Measurements from ENCODE around the gene PSTK.

The PSTK gene

DNA sequence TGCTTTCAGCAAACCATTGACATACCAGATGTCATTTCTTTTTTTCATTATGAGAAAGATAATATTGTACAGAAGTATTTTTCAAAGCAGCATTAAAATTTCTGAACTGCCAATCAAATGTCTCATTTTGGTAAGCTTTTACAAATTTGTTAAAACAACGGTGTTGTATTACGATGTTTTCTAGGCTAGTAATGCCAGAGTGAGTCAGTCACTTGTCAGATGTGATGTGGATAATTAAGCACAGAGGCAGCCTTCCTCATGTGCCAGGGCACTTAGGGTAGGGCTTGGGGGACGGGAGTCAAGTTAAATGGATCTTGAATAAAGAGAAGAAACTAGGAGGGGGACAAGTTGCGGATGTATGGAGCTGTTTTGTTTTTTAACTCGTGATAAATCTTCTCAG lies 10.1 kb downstream of the PSTK start:
- TF ChIP-seq, protein P1, sequence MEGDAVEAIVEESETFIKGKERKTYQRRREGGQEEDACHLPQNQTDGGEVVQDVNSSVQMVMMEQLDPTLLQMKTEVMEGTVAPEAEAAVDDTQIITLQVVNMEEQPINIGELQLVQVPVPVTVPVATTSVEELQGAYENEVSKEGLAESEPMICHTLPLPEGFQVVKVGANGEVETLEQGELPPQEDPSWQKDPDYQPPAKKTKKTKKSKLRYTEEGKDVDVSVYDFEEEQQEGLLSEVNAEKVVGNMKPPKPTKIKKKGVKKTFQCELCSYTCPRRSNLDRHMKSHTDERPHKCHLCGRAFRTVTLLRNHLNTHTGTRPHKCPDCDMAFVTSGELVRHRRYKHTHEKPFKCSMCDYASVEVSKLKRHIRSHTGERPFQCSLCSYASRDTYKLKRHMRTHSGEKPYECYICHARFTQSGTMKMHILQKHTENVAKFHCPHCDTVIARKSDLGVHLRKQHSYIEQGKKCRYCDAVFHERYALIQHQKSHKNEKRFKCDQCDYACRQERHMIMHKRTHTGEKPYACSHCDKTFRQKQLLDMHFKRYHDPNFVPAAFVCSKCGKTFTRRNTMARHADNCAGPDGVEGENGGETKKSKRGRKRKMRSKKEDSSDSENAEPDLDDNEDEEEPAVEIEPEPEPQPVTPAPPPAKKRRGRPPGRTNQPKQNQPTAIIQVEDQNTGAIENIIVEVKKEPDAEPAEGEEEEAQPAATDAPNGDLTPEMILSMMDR (conservative IDR thresholded peaks at IDR 0.05; ENCODE audit: low read depth, low read length) = no peak
- no peak for DNase-seq (ENCODE audit: low read depth)
- no peak overlapping the region for H3K4me3 ChIP-seq (ENCODE audit: low read depth, low read length)

DNA sequence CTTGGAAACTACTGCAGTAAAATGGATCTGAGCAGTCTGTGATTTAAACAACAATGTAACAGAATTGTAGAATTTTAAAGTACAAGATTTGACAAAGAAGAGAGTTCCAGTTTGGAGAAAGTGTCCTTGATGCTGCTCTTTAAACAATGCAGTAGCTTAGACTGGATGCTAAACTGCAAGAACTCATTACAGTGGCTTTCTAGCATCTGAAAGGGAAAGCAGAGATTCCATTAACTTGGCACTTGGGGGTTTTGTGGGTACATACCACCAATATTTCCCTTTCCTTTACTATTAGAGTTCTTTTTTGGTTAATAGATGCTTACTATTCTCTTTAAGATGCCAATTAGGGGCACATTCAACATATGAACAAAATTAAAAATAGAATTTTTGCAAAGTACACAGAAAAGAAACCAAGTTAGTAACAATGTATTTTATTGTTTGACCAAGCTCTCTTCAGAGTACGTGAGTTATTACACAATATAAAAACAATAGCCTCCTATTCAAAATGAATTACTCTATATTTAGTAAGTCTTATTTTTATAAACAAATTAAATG lies 11.9 kb downstream of the PSTK start:
- TF ChIP-seq, protein P1 (conservative IDR thresholded peaks at IDR 0.05; ENCODE audit: low read depth, low read length) = no peak
- no peak for DNase-seq (ENCODE audit: low read depth)
- no peak overlapping the region for H3K4me3 ChIP-seq (ENCODE audit: low read depth, low read length)

DNA sequence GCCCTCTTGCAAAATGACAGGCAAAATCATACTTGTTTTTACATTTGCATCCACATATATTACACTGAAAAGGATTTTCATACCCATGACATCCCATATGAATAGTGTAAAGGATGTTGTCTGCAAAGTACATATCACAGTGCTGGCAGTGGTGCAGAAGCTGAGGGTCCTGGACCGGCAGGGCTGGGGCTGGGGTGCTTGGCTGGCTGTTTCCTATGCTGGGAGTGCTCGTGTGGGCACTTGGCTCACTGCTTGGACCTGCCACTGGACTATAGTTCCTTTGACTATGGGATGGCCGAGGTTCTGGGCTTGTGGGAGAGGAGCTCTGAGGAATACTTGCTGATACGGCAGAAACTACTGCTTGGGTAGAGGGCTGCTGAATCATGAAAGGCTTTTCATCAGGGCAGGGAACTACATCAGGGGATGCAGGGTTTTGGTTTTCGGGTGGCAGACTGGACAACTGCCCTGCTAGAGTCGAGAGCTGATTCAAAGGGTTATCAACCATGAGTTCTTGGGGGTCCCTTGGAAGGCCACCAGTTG lies 13.7 kb downstream of the PSTK start:
- no peak overlapping the region for H3K4me3 ChIP-seq (ENCODE audit: low read depth, low read length)
- TF ChIP-seq, protein P1 (conservative IDR thresholded peaks at IDR 0.05; ENCODE audit: low read depth, low read length) = no peak
- no peak for DNase-seq (ENCODE audit: low read depth)

DNA sequence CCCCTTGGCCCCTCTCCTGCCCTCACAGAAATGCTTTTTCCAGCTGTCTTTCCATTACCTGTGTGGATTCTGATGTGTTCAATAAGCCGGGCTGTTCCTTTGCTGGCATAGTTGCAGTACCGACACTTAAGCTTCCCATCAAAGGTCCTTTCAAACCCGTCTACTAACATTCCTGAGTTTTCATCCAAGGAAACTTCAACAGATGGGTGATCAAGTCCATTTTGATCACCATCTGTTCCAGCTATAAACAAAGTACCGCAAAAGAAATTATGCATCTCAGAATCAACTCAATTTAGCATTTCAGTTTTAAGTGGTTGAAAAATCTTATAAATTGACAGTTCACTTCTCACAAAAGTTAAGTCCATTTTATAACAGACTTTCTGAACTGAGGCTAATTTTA lies 15.7 kb downstream of the PSTK start:
- TF ChIP-seq, protein P1 (conservative IDR thresholded peaks at IDR 0.05; ENCODE audit: low read depth, low read length) = no peak
- no peak for DNase-seq (ENCODE audit: low read depth)
- H3K4me3 ChIP-seq (ENCODE audit: low read depth, low read length) = no peak overlapping the region

DNA sequence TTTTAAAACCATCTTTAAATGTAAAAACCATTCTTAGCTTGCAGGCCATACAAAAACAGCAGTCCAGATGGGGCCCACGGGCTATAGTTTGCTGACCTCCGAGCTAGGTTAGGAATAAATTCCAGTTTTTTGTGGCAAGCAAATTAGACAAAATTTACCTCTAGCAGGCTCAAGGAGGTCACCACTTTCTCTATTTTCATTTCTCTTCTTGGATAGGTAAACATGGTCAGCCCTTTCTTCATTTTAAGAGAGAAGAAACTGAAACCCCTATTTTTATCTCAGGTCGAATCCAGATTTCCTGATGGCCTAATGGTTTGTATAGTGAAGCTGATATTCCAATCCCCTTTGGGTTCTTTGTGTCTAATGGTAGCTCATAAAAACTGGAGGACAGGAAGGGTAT lies 17.7 kb downstream of the PSTK start:
- no peak for DNase-seq (ENCODE audit: low read depth)
- no peak overlapping the region for H3K4me3 ChIP-seq (ENCODE audit: low read depth, low read length)
- TF ChIP-seq, protein P1 (conservative IDR thresholded peaks at IDR 0.05; ENCODE audit: low read depth, low read length) = no peak

DNA sequence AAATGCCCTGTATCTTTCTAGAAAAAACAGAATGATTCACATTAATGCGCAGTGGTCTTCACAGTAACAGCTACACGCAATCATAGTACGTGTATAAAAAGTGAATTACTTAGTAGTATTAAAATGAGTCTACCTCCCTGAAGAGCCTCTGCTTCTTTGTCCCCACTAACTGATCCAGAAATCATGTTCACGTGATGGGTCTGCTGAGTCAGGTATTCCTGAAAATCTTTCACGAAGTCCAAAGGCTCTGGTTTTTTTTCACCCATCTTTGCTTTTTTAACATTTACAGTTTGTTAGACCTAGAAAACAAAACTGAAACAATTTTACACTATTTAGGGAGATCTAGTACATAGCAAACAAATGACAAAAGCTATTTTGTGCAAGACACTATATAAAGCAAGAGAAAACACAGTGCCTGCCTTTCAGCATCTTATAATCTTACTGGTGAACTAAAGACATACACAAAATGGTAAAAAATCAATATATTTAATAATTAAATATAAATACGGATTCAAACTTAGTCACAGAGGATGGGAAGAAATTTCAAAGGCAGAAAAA lies 18.2 kb downstream of the PSTK start:
- DNase-seq (ENCODE audit: low read depth) = no peak
- TF ChIP-seq, protein P1 (conservative IDR thresholded peaks at IDR 0.05; ENCODE audit: low read depth, low read length) = no peak
- no peak overlapping the region for H3K4me3 ChIP-seq (ENCODE audit: low read depth, low read length)

DNA sequence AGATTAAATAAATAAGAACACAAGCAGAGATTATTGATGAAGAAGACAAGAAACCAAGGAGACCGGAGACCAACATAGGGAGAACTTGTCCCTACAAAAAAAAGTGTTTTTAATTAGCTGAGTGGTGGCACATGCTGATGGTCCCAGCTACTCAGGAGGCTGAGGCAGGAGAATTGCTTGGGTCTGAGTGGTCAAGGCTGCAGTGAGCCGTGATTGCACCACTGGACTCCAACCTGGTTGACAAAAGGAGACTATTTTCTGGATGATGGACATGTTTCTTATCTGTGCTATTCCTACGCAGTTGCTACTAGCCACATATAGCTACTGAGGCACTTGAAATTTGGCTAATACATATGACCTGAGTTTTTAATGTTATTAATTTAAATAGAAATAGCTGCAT lies 18.7 kb downstream of the PSTK start:
- TF ChIP-seq, protein P1 (conservative IDR thresholded peaks at IDR 0.05; ENCODE audit: low read depth, low read length) = no peak
- DNase-seq (ENCODE audit: low read depth) = no peak
- H3K4me3 ChIP-seq (ENCODE audit: low read depth, low read length) = no peak overlapping the region

All from choroid plexus epithelial cell (primary cell).